SK-N-SH (cell line): Measurements from ENCODE around the gene MCC.

Experiments used
- CHD2 ChIP-seq: fragments of 150-350 bp; IDR thresholded peaks from 2 replicates; pipeline ENCODE4 v1.6.1; 2018; ENCODE audit warnings: low read length; ENCODE audit not compliant: partially characterized antibody
- CTCF ChIP-seq: fragments of 200-600 bp; sonication (generic); IDR thresholded peaks from 2 replicates; pipeline ENCODE4 v1.6.1; 2017; ENCODE audit warnings: antibody characterized with exemption, mild to moderate bottlenecking, moderate library complexity
- EP300 ChIP-seq, 2 experiments: IDR thresholded peaks; 2 replicates each; pipeline versions ENCODE4 v1.4.0 to v1.6.1; 2012; ENCODE audit warnings: borderline replicate concordance in 1 of 2, low read depth in 1 of 2, low read length in 1 of 2
- EZH2phosphoT487 ChIP-seq: fragments of 200-600 bp; sonication (generic); IDR thresholded peaks from 2 replicates; pipeline ENCODE4 v1.6.1; 2017; ENCODE audit warnings: low read depth, mixed run types, mild to moderate bottlenecking, antibody characterized with exemption, moderate library complexity, borderline replicate concordance
- JUND ChIP-seq: IDR thresholded peaks from 2 replicates; pipeline ENCODE4 v1.4.0; 2012
- POLR2AphosphoS5 ChIP-seq: IDR thresholded peaks from 2 replicates; pipeline ENCODE4 v1.6.1; 2012; ENCODE audit warnings: low read depth, low read length
- RAD21 ChIP-seq: IDR thresholded peaks from 2 replicates; pipeline ENCODE4 v1.6.1; 2012; ENCODE audit warnings: mild to moderate bottlenecking, low read length
- RCOR1 ChIP-seq: fragments of 150-350 bp; IDR thresholded peaks from 2 replicates; pipeline ENCODE4 v1.6.1; 2017; ENCODE audit warnings: antibody characterized with exemption, low read length
- REST ChIP-seq: IDR thresholded peaks from 2 replicates; pipeline ENCODE4 v1.6.1; 2012; ENCODE audit warnings: mild to moderate bottlenecking, low read depth, low read length, moderate library complexity
- RFX5 ChIP-seq: IDR thresholded peaks from 2 replicates; pipeline ENCODE4 v1.6.1; 2012; ENCODE audit warnings: mild to moderate bottlenecking, improper control_type of control experiment, low read length
- SIN3A ChIP-seq: IDR thresholded peaks from 2 replicates; pipeline ENCODE4 v1.6.1; 2012; ENCODE audit warnings: low read depth, mild to moderate bottlenecking, low read length, moderate library complexity, borderline replicate concordance
- SMC3 ChIP-seq: IDR thresholded peaks from 2 replicates; pipeline ENCODE4 v1.6.1; 2012; ENCODE audit warnings: low read depth, low read length, improper control_type of control experiment
- TAF1 ChIP-seq: IDR thresholded peaks from 2 replicates; pipeline ENCODE4 v1.6.1; 2012; ENCODE audit warnings: low read depth, mild to moderate bottlenecking, low read length, moderate library complexity, borderline replicate concordance
- TCF12 ChIP-seq: IDR thresholded peaks from 2 replicates; pipeline ENCODE4 v1.4.0; 2012

- TF ChIP-seq CTCF (no peak), SMC3 (no peak), CHD2 (no peak), TAF1 (no peak), TCF12 (no peak), EP300 (IDR thresholded peaks at IDR 0.05; ENCODE audit: borderline replicate concordance in 1 of 2, low read depth in 1 of 2, low read length in 1 of 2) (no peak), REST (no peak), SIN3A (no peak), POLR2AphosphoS5 (no peak), EZH2phosphoT487 (no peak), RFX5 (no peak), RAD21 (no peak), RCOR1 (no peak), JUND (no peak)
These were observed 167.9 kb downstream of the MCC start for GRCh38 chr5:113320273-113320780.
